HL-60/S4 treated with phorbol 12-myristate 13-acetate at 8.2 ng/mL for 4 days and 3 days (cell line): ENCODE measurements around the gene SHTN1.

Source experiments
- in situ Hi-C: fragments of 300-500 bp; cut with MboI; formaldehyde crosslinking; loops from 2 replicates; pipeline ENCODE4 v1.15.0; 2022; ENCODE audit warnings: low sequenced_read_pairs

Gene SHTN1

GRCh38 chr10:116918583-116918982 is 86.4 kb downstream of the SHTN1 start:
- in situ Hi-C loops = no loop called here

- in situ Hi-C loops = no loop called here
Measured at GRCh38 chr10:116917481-116917880, 87.5 kb downstream of the SHTN1 start.

- in situ Hi-C loops = no loop called here
Measured at GRCh38 chr10:116915340-116915739, 89.6 kb downstream of the SHTN1 start.

DNA sequence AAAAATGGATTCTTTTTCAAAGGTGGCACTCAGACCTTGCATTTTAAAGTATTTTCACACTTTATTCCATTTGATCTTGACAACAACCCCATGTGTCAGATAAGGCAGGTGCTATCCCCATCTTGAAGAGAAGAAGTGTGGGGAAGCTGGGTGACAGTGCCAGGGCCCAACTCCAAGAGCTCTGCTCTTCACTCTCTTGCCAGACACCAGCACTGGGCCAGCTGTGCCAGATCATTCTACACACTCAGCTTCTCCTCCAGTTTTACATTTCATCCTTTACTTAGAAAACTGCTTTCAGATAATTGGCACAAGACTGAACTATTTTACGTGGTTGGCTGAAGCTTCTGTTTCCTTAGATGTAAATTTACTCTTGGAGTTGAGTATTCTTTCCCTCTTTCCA is 91.3 kb downstream of the SHTN1 start:
- in situ Hi-C loops = no loop called here

GRCh38 chr10:116912162-116912561 is 92.8 kb downstream of the SHTN1 start:
- in situ Hi-C loops = no loop called here

GRCh38 chr10:116910910-116911309 is 94.1 kb downstream of the SHTN1 start:
- in situ Hi-C loops = no loop called here

GRCh38 chr10:116909307-116909706 is 95.7 kb downstream of the SHTN1 start:
- in situ Hi-C loops = no loop called here

- in situ Hi-C loops = no loop called here
Measured at GRCh38 chr10:116907245-116907987, 97.6 kb downstream of the SHTN1 start.

- in situ Hi-C loops = no loop called here
Measured at GRCh38 chr10:116905845-116906210, 99.2 kb downstream of the SHTN1 start.

DNA sequence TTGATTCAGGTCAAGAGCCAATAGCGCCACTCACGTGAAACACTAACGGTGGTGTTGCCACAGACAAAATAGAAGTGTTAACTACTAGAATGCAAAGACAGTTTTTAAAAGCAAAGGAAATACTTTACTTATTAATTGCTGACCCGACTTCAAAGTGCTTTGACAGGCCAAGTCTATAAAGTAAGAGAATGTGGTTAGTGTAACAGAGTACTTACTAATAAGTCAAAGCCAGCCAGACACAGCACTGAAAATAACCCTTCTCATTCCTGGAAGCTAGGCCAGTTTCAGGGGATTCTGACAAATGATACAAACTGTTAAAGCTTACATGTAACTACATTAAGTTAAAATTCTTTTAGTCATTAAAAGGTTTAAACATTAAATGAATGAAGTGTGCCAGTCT is 105.4 kb downstream of the SHTN1 start:
- in situ Hi-C loops = no loop called here

DNA sequence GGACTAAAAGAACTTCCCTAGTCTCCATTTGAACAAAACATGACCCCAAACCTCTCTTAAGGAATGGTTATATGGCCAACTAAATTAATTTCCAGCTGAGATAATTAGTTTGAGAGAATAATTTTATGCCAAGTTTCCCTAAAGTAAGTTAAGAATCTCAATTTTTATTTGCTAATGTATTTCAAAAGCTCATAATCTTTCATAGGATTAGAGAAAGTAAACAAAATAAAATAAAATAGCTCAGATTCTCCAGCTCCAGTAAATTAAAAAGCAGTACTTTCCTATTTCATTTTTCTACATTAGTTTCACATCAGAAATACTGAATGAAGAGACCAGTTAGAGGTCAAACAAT is 111.3 kb downstream of the SHTN1 start:
- in situ Hi-C loops = no loop called here

DNA sequence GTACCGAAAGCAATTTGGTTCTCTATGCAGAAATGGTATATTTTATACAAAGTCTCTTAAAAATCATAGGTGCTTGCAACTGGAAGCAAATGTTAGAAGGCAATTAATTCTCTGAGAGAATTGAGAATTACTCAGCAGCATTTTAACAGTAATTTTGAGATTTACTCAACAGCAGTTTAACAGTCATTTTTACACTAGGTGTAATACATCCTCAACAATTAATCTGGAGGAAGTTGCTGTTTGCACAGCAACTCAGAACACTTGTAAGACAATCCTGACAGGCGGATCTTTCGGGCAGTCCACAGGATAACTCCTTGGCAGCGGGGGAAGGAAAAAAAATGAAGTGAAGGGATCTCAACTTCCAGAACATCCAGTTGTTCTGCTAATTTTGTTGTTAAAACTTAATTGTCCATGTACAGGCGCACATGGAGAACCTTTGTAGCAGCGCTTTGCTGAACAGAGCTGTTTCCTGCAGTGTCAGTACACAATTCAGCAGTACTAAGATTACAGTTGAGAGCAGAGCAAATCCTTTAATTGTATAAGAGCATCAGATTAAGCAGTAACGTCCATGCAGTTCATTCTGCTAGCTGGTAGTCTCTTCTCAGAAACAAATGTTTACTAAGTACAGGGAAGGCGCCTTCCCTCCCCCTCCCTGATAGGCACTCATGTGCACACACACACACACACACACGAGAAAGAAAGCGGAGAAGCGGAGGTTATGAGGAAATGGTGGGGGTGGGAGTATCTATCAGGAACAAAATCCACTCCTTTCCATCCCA is 111.9 kb downstream of the SHTN1 start:
- in situ Hi-C loops = no loop called here

- in situ Hi-C loops = no loop called here
Measured at GRCh38 chr10:116891208-116891607, 113.8 kb downstream of the SHTN1 start.

GRCh38 chr10:116889066-116889465 is 115.9 kb downstream of the SHTN1 start:
- in situ Hi-C loops = no loop called here

GRCh38 chr10:116888380-116889055 is 116.5 kb downstream of the SHTN1 start:
- in situ Hi-C loops = no loop called here

- in situ Hi-C loops = no loop called here
Measured at GRCh38 chr10:116886772-116887171, 118.2 kb downstream of the SHTN1 start.

- in situ Hi-C loops = no loop called here
Measured at GRCh38 chr10:116882639-116883038, 122.3 kb downstream of the SHTN1 start.

- in situ Hi-C loops = no loop called here
Measured at GRCh38 chr10:116880716-116881482, 124.1 kb downstream of the SHTN1 start.

DNA sequence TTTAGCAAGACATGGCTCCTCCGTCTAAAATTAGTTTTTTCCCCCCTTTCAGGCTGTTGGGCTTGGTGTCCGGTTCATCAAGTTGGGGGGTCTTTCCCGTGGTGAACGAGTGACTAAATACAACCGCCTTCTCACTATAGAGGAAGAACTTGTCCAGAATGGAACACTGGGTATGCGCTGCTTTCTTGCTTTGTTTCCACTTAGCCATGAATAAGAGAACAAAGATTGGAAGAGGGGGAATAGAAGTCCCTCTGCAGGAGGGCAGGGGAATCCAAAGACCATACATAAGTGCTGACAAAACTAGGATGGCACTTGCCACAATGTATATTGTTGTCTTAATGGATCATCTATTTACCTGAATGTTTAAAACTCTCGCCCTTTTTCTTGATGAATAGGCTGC is 125.2 kb downstream of the SHTN1 start:
- in situ Hi-C loops = no loop called here

DNA sequence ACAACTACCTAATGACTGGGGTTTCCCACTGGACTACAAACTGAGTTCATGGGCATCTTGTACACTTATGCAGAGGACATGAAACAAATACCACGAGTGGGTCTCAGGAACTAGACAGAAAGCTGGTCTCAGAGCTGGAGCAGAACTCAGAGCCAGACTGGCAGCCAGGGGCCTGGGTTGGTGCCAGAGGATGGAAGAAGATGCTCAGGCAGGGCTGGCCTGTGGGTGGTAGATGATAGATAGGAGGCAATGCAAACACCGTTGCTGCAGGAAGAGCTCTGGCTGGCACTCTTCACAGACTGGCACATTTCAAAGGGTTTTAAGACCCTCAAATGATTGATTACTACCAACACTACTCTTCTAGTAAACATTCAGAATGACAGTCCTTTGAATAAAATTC is 126.9 kb downstream of the SHTN1 start:
- in situ Hi-C loops = no loop called here

- in situ Hi-C loops = no loop called here
Measured at GRCh38 chr10:116877391-116877790, 127.6 kb downstream of the SHTN1 start.
